Measurements from ENCODE around the gene RRP12. TPM values are rescaled to one million over a fixed set of nuclear protein-coding genes. Genes with fewer than 3 reads are reported as not detected.
"Not testable (repeated sequence)": the region's sequence is repeated elsewhere in the genome, so short reads cannot be mapped to it uniquely, and the experiment has no call there.

Gene RRP12
- total RNA-seq, 5 donors from 2014 or later (not counting 1 experiment from before 2014, with no cell fraction given) = 25.9 to 91.4 (median 33.5) TPM

- no peaks in the 10 kb centered on the region for H3K9me3 ChIP-seq
- H3K36me3 Mint-ChIP-seq = no peaks in the 10 kb centered on the region
- no peaks in the 10 kb centered on the region for H3K4me1 Mint-ChIP-seq
- H3K27me3 Mint-ChIP-seq = no peaks in the 10 kb centered on the region
- 90% methylated on average over 3 of the region's 12 CpGs for WGBS (ENCODE audit: insufficient coverage)
- no peak overlapping the region for H3K4me3 ChIP-seq (ENCODE audit: control insufficient read depth in 1 of 2, extremely low read depth in 1 of 2, low read length in 1 of 2)
- H3K4me3 Mint-ChIP-seq = no peak overlapping the region
- ATAC-seq (replicated peaks in 1 of 4) = no peak
- H3K27ac Mint-ChIP-seq = no peak overlapping the region
- ChIA-PET POLR2A (no interaction called here), CTCF (no interaction called here)
- no peak for DNase-seq
- no peaks in the 10 kb centered on the region for H3K4me1 ChIP-seq (ENCODE audit: control insufficient read depth in 1 of 2, extremely low read depth in 1 of 2, insufficient read depth in 2 of 2, low read length in 2 of 2)
- H3K27me3 ChIP-seq (replicated peaks in 1 of 2; ENCODE audit: control insufficient read depth in 2 of 2, extremely low read depth in 1 of 2, insufficient read depth in 2 of 2, low read length in 1 of 2) = no peaks in the 10 kb centered on the region
- H3K27ac ChIP-seq (ENCODE audit: low read length) = no peak overlapping the region
- H3K36me3 ChIP-seq (ENCODE audit: control insufficient read depth in 2 of 2, extremely low read depth in 1 of 2, insufficient read depth in 1 of 2, low read length in 1 of 2) = peaks cover 0 to 3% of the 10 kb centered on the region in 2 donors
- no peaks in the 10 kb centered on the region for H3K9me3 Mint-ChIP-seq
Observed at GRCh38 chr10:97349752-97350513, 51.2 kb downstream of the RRP12 start.

- Histone ChIP-seq H3K9me3 (no peaks in the 10 kb centered on the region), H3K27ac (ENCODE audit: low read length) (no peak overlapping the region), H3K4me1 (ENCODE audit: control insufficient read depth in 1 of 2, extremely low read depth in 1 of 2, insufficient read depth in 2 of 2, low read length in 2 of 2) (no peaks in the 10 kb centered on the region), H3K4me3 (ENCODE audit: control insufficient read depth in 1 of 2, extremely low read depth in 1 of 2, low read length in 1 of 2) (no peak overlapping the region), H3K36me3 (ENCODE audit: control insufficient read depth in 2 of 2, extremely low read depth in 1 of 2, insufficient read depth in 1 of 2, low read length in 1 of 2) (peaks cover 0 to 3% of the 10 kb centered on the region in 2 donors), H3K27me3 (replicated peaks in 1 of 2; ENCODE audit: control insufficient read depth in 2 of 2, extremely low read depth in 1 of 2, insufficient read depth in 2 of 2, low read length in 1 of 2) (no peaks in the 10 kb centered on the region)
- 98% methylated on average over 4 of the region's 4 CpGs for WGBS (ENCODE audit: insufficient coverage)
- CTCF ChIA-PET = no interaction called here
- no peaks in the 10 kb centered on the region for H3K36me3 Mint-ChIP-seq
- POLR2A ChIA-PET = interaction anchor here in 1 of 2 donors (0.5 to 0.6 kb wide), 2 partner anchors 64 to 218 kb away, joined by 3 to 6 read pairs; no protein-coding TSS in a partner anchor
- H3K4me1 Mint-ChIP-seq = no peaks in the 10 kb centered on the region
- DNase-seq (no peak), ATAC-seq (replicated peaks in 1 of 4) (no peak)
- H3K9me3 Mint-ChIP-seq = no peaks in the 10 kb centered on the region
- no peak overlapping the region for H3K27ac Mint-ChIP-seq
- H3K27me3 Mint-ChIP-seq = no peaks in the 10 kb centered on the region
- H3K4me3 Mint-ChIP-seq = no peak overlapping the region
Observed at GRCh38 chr10:97347317-97347716, 53.8 kb downstream of the RRP12 start.

GRCh38 chr10:97343664-97344063 lies 57.5 kb downstream of the RRP12 start:
- H3K9me3 ChIP-seq; H3K4me3 ChIP-seq (ENCODE audit: control insufficient read depth in 1 of 2, extremely low read depth in 1 of 2, low read length in 1 of 2); H3K27ac ChIP-seq (ENCODE audit: low read length); H3K9me3 Mint-ChIP-seq; POLR2A ChIA-PET; H3K36me3 Mint-ChIP-seq; H3K4me1 ChIP-seq (ENCODE audit: control insufficient read depth in 1 of 2, extremely low read depth in 1 of 2, insufficient read depth in 2 of 2, low read length in 2 of 2); H3K4me1 Mint-ChIP-seq; H3K27me3 Mint-ChIP-seq; H3K4me3 Mint-ChIP-seq; H3K36me3 ChIP-seq (ENCODE audit: control insufficient read depth in 2 of 2, extremely low read depth in 1 of 2, insufficient read depth in 1 of 2, low read length in 1 of 2); H3K27me3 ChIP-seq (replicated peaks in 1 of 2; ENCODE audit: control insufficient read depth in 2 of 2, extremely low read depth in 1 of 2, insufficient read depth in 2 of 2, low read length in 1 of 2); H3K27ac Mint-ChIP-seq; DNase-seq; ATAC-seq (replicated peaks in 1 of 4): not testable (repeated sequence)
- 97% methylated on average over 3 of the region's 6 CpGs for WGBS (ENCODE audit: insufficient coverage)
- CTCF ChIA-PET = interaction anchor here (0.7 to 1.0 kb wide), 2 partner anchors 65 to 1781 kb away, joined by 3 read pairs; no protein-coding TSS in a partner anchor

- H3K36me3 Mint-ChIP-seq = no peaks in the 10 kb centered on the region
- H3K4me1 Mint-ChIP-seq = no peaks in the 10 kb centered on the region
- Histone ChIP-seq H3K4me1 (ENCODE audit: control insufficient read depth in 1 of 2, extremely low read depth in 1 of 2, insufficient read depth in 2 of 2, low read length in 2 of 2) (no peaks in the 10 kb centered on the region), H3K9me3 (no peaks in the 10 kb centered on the region), H3K4me3 (ENCODE audit: control insufficient read depth in 1 of 2, extremely low read depth in 1 of 2, low read length in 1 of 2) (no peak overlapping the region), H3K36me3 (ENCODE audit: control insufficient read depth in 2 of 2, extremely low read depth in 1 of 2, insufficient read depth in 1 of 2, low read length in 1 of 2) (no peaks in the 10 kb centered on the region), H3K27ac (ENCODE audit: low read length) (no peak overlapping the region), H3K27me3 (replicated peaks in 1 of 2; ENCODE audit: control insufficient read depth in 2 of 2, extremely low read depth in 1 of 2, insufficient read depth in 2 of 2, low read length in 1 of 2) (no peaks in the 10 kb centered on the region)
- no peak overlapping the region for H3K27ac Mint-ChIP-seq
- ChIA-PET POLR2A (interaction anchor here in 1 of 2 donors (0.6 kb wide), 1 partner anchor 43 kb away, joined by 6 read pairs; no protein-coding TSS in a partner anchor), CTCF (no interaction called here)
- H3K4me3 Mint-ChIP-seq = no peak overlapping the region
- H3K9me3 Mint-ChIP-seq = no peaks in the 10 kb centered on the region
- WGBS (ENCODE audit: insufficient coverage) = no CpG with 5 or more reads among the region's 2 CpGs
- ATAC-seq (replicated peaks in 1 of 4) = no peak
- DNase-seq = no peak
- H3K27me3 Mint-ChIP-seq = no peaks in the 10 kb centered on the region
Observed at GRCh38 chr10:97341416-97341815, 59.7 kb downstream of the RRP12 start.

- H3K4me3 Mint-ChIP-seq = no peak overlapping the region
- Histone ChIP-seq H3K9me3 (no peaks in the 10 kb centered on the region), H3K27ac (ENCODE audit: low read length) (no peak overlapping the region), H3K36me3 (ENCODE audit: control insufficient read depth in 2 of 2, extremely low read depth in 1 of 2, insufficient read depth in 1 of 2, low read length in 1 of 2) (no peaks in the 10 kb centered on the region), H3K4me1 (ENCODE audit: control insufficient read depth in 1 of 2, extremely low read depth in 1 of 2, insufficient read depth in 2 of 2, low read length in 2 of 2) (peaks cover under 1 to 12% of the 10 kb centered on the region in 2 experiments), H3K4me3 (ENCODE audit: control insufficient read depth in 1 of 2, extremely low read depth in 1 of 2, low read length in 1 of 2) (no peak overlapping the region), H3K27me3 (replicated peaks in 1 of 2; ENCODE audit: control insufficient read depth in 2 of 2, extremely low read depth in 1 of 2, insufficient read depth in 2 of 2, low read length in 1 of 2) (peaks cover 0 to 5% of the 10 kb centered on the region in 2 experiments)
- DNase-seq (no peak), ATAC-seq (replicated peaks in 1 of 4) (no peak)
- peaks cover 6 to 10% (median 10%) of the 10 kb centered on the region in 3 donors for H3K4me1 Mint-ChIP-seq
- WGBS (ENCODE audit: insufficient coverage) = 95% methylated on average over 5 of the region's 5 CpGs
- H3K27me3 Mint-ChIP-seq = no peaks in the 10 kb centered on the region
- no peaks in the 10 kb centered on the region for H3K9me3 Mint-ChIP-seq
- POLR2A ChIA-PET = no interaction called here
- H3K36me3 Mint-ChIP-seq = peaks cover 5% of the 10 kb centered on the region
- H3K27ac Mint-ChIP-seq = no peak overlapping the region
- CTCF ChIA-PET = no interaction called here
Observed at GRCh38 chr10:97338041-97338440, 63.1 kb downstream of the RRP12 start.

- Mint-ChIP-seq H3K36me3 (peaks cover 5% of the 10 kb centered on the region), H3K9me3 (no peaks in the 10 kb centered on the region), H3K27me3 (no peaks in the 10 kb centered on the region), H3K4me3 (no peak overlapping the region), H3K27ac (no peak overlapping the region), H3K4me1 (peaks cover 15 to 19% (median 19%) of the 10 kb centered on the region in 3 donors)
- no peak overlapping the region for H3K4me3 ChIP-seq (ENCODE audit: control insufficient read depth in 1 of 2, extremely low read depth in 1 of 2, low read length in 1 of 2)
- no peaks in the 10 kb centered on the region for H3K36me3 ChIP-seq (ENCODE audit: control insufficient read depth in 2 of 2, extremely low read depth in 1 of 2, insufficient read depth in 1 of 2, low read length in 1 of 2)
- H3K27me3 ChIP-seq (replicated peaks in 1 of 2; ENCODE audit: control insufficient read depth in 2 of 2, extremely low read depth in 1 of 2, insufficient read depth in 2 of 2, low read length in 1 of 2) = peaks cover 0 to 5% of the 10 kb centered on the region in 2 experiments
- H3K27ac ChIP-seq (ENCODE audit: low read length) = no peak overlapping the region
- DNase-seq = no peak
- H3K9me3 ChIP-seq = no peaks in the 10 kb centered on the region
- no peak for ATAC-seq (replicated peaks in 1 of 4)
- ChIA-PET POLR2A (no interaction called here), CTCF (no interaction called here)
- 91% methylated on average over 5 of the region's 11 CpGs for WGBS (ENCODE audit: insufficient coverage)
- peaks cover 8 to 21% of the 10 kb centered on the region in 2 experiments for H3K4me1 ChIP-seq (ENCODE audit: control insufficient read depth in 1 of 2, extremely low read depth in 1 of 2, insufficient read depth in 2 of 2, low read length in 2 of 2)
Observed at GRCh38 chr10:97336942-97337831, 64.0 kb downstream of the RRP12 start.

Measured in T-cell (primary cell).